Measurements from ENCODE around the gene ASTL.

- TF ChIP-seq EZH2 (IDR thresholded peaks at IDR 0.05; ENCODE audit: insufficient read depth, poor library complexity, severe bottlenecking) (no peak), EZH2phosphoT487 (IDR thresholded peaks at IDR 0.05; ENCODE audit: insufficient read depth, low read depth) (no peak)
These were observed 13.7 kb downstream of the ASTL start for GRCh38 chr2:96124406-96125265.

All from GM23248 (cell line).